SU-DHL-6 (cell line): ENCODE results near the gene SLC45A3.

Experiments
- CTCF ChIP-seq: fragments of 200-600 bp; sonication (generic); IDR thresholded peaks from one replicate; pipeline ENCODE4 v1.5.1; 2017; ENCODE audit warnings: antibody characterized with exemption, mild to moderate bottlenecking, low read length, moderate library complexity; ENCODE audit not compliant: insufficient read depth, poor library complexity, severe bottlenecking
- EZH2phosphoT487 ChIP-seq: fragments of 200-600 bp; sonication (generic), shearing (Covaris generic); conservative IDR thresholded peaks from 2 replicates; pipeline ENCODE4 v1.6.1; 2018; ENCODE audit warnings: mild to moderate bottlenecking, antibody characterized with exemption, low read length, moderate library complexity, mixed read lengths

GRCh38 chr1:205615789-205616188 is 64.5 kb downstream of the SLC45A3 start:
- no peak for TF ChIP-seq CTCF
- TF ChIP-seq EZH2phosphoT487, result no peak
